CD14-positive monocyte (primary cell): Measurements from ENCODE around the gene SLC2A4RG. TPM values are rescaled to one million over a fixed set of nuclear protein-coding genes. Genes with fewer than 3 reads are reported as not detected.

ENCODE experiments used
- DNase-seq, 3 donors: peaks; one replicate each; pipeline ENCODE4 v3.0.0-alpha.2; 2011 to 2022
- H2AFZ ChIP-seq: 2 replicates; pipeline ENCODE4 v1.6.0; 2012; ENCODE audit warnings: mild to moderate bottlenecking, low read depth, low read length, inconsistent platforms; ENCODE audit not compliant: insufficient read depth, poor library complexity, severe bottlenecking
- H3K27ac ChIP-seq, 2 donors: 1 replicate in 1 of 2; 2 replicates in 1 of 2; pipeline ENCODE4 v1.5.1; 2012 to 2013; ENCODE audit warnings: low read length in 2 of 2, control low read depth in 1 of 2, inconsistent platforms in 1 of 2, low read depth in 1 of 2, mild to moderate bottlenecking in 1 of 2
- H3K27me3 ChIP-seq, 2 donors: one replicate each; pipeline versions ENCODE4 v1.6.0 to v1.6.1; 2011 to 2013; ENCODE audit warnings: low read length in 2 of 2; ENCODE audit not compliant: control insufficient read depth in 2 of 2, insufficient read depth in 2 of 2
- H3K36me3 ChIP-seq, 2 donors: replicated peaks in 1 of 2; 1 replicate in 1 of 2; 2 replicates in 1 of 2; pipeline versions ENCODE4 v1.5.1 to v1.6.1; 2012 to 2013; ENCODE audit warnings: low read length in 2 of 2, control low read depth in 1 of 2, inconsistent platforms in 1 of 2, mild to moderate bottlenecking in 1 of 2; ENCODE audit not compliant: insufficient read depth in 2 of 2, control insufficient read depth in 1 of 2
- H3K4me1 ChIP-seq, 2 donors: 1 replicate in 1 of 2; 2 replicates in 1 of 2; pipeline versions ENCODE4 v1.5.1 to v1.6.1; 2012 to 2013; ENCODE audit warnings: low read length in 2 of 2, control low read depth in 1 of 2, inconsistent platforms in 1 of 2, mild to moderate bottlenecking in 1 of 2, moderate library complexity in 1 of 2; ENCODE audit not compliant: insufficient read depth in 2 of 2, control insufficient read depth in 1 of 2
- H3K4me2 ChIP-seq: replicated peaks from 2 replicates; pipeline ENCODE3; 2012; ENCODE audit warnings: low read length, moderate library complexity, mild to moderate bottlenecking; ENCODE audit not compliant: poor library complexity, severe bottlenecking; ENCODE audit errors: extremely low read depth
- H3K4me3 ChIP-seq, 3 experiments: fragments of 200-600 bp in 1 of 3; sonication (generic) in 1 of 3; replicated peaks in 1 of 3; 1 replicate in 2 of 3; 2 replicates in 1 of 3; pipeline ENCODE4 v1.5.1; 2011 to 2013; ENCODE audit warnings: low read length in 3 of 3, mild to moderate bottlenecking in 3 of 3, control low read depth in 2 of 3, low read depth in 2 of 3, inconsistent platforms in 1 of 3, moderate library complexity in 1 of 3
- H3K79me2 ChIP-seq: 2 replicates; pipeline ENCODE4 v1.6.0; 2012; ENCODE audit warnings: mild to moderate bottlenecking, control low read depth, inconsistent platforms, low read length, moderate library complexity; ENCODE audit not compliant: insufficient read depth
- H3K9ac ChIP-seq: 2 replicates; pipeline ENCODE4 v1.6.0; 2017; ENCODE audit warnings: low read length, mild to moderate bottlenecking; ENCODE audit not compliant: insufficient read depth, poor library complexity, severe bottlenecking
- H3K9me3 ChIP-seq, 2 donors: replicated peaks in 1 of 2; 1 replicate in 1 of 2; 2 replicates in 1 of 2; pipeline versions ENCODE4 v1.5.1 to v1.6.1; 2012 to 2013; ENCODE audit warnings: low read length in 2 of 2, control low read depth in 1 of 2; ENCODE audit not compliant: control insufficient read depth in 1 of 2, insufficient read depth in 1 of 2
- H4K20me1 ChIP-seq: 2 replicates; pipeline ENCODE4 v1.6.0; 2012; ENCODE audit warnings: mild to moderate bottlenecking, low read length, control low read depth, moderate library complexity; ENCODE audit not compliant: insufficient read depth
- H3K27ac Mint-ChIP-seq, 7 donors: one replicate each; pipeline ENCODE4 v1.8.0; 2020; ENCODE audit warnings: mild to moderate bottlenecking in 7 of 7, mixed read lengths in 7 of 7, moderate library complexity in 6 of 7, inconsistent platforms in 2 of 7
- H3K27me3 Mint-ChIP-seq, 3 donors: one replicate each; pipeline ENCODE4 v1.8.0; 2021 to 2022; ENCODE audit warnings: low read depth in 3 of 3, mild to moderate bottlenecking in 3 of 3, mixed read lengths in 3 of 3, moderate library complexity in 3 of 3, inconsistent platforms in 1 of 3
- H3K36me3 Mint-ChIP-seq, 2 donors: one replicate each; pipeline ENCODE4 v1.8.0; 2020; ENCODE audit warnings: mixed read lengths in 2 of 2, inconsistent platforms in 1 of 2, mild to moderate bottlenecking in 1 of 2
- H3K4me1 Mint-ChIP-seq: one replicate; pipeline ENCODE4 v1.8.0; 2020; ENCODE audit warnings: mild to moderate bottlenecking, mixed read lengths
- H3K4me3 Mint-ChIP-seq, 2 donors: one replicate each; pipeline ENCODE4 v1.8.0; 2020; ENCODE audit warnings: mild to moderate bottlenecking in 2 of 2, mixed read lengths in 2 of 2, moderate library complexity in 1 of 2
- H3K9me3 Mint-ChIP-seq, 7 donors: one replicate each; pipeline ENCODE4 v1.8.0; 2020 to 2022; ENCODE audit warnings: mixed read lengths in 7 of 7, mild to moderate bottlenecking in 6 of 7, moderate library complexity in 6 of 7, inconsistent platforms in 2 of 7
- WGBS: methylation state at CpG from one replicate; pipeline ENCODE4 v1.1.5; 2013; ENCODE audit warnings: missing lambda C conversion rate; ENCODE audit not compliant: insufficient coverage; 5-methylcytosine and 5-hydroxymethylcytosine counted together
- intact Hi-C, 2 donors: fragments of 100-400 bp; cut with micrococcal nuclease; formaldehyde crosslinking; loops; one replicate each; pipeline versions ENCODE4 v1.15.0 to v1.15.1; 2023
- polyA plus RNA-seq, 3 donors: library from polyadenylated mRNA; depleted of rRNA in 1 of 3; unstranded in 2 of 3; stranded (reverse) in 1 of 3; fragments of 300-500 nt in 2 of 3; fragments of >200 nt in 1 of 3; fragmentation: Illumina TruSeq in 2 of 3; gene quantifications; 1 replicate in 2 of 3; 2 replicates in 1 of 3; pipeline ENCODE4 v1.2.3, GENCODE V29; 2012 to 2021
- TF ChIP-seq, protein P1 (sequence below): fragments of 200-600 bp; IDR thresholded peaks from one replicate; pipeline ENCODE4 v1.8.0; 2022; ENCODE audit warnings: antibody characterized with exemption, mild to moderate bottlenecking

The SLC2A4RG gene
- polyA plus RNA-seq, 3 donors: 0.46 to 21.0 (median 1.5) TPM

- Mint-ChIP-seq H3K4me3 (no peak overlapping the region), H3K36me3 (peaks cover 56 to 81% of the 10 kb centered on the region in 2 donors), H3K9me3 (peaks cover 5 to 22% (median 16%) of the 10 kb centered on the region in 7 donors), H3K27me3 (peaks cover 0 to 2% (median 1%) of the 10 kb centered on the region in 3 donors), H3K27ac (peak overlapping the region in 1 of 7 donors; percentile 41), H3K4me1 (peaks cover 24% of the 10 kb centered on the region)
- no peak overlapping the region for H3K27ac ChIP-seq
- H2AFZ ChIP-seq: no peak overlapping the region
- H3K9ac ChIP-seq: no peak overlapping the region
- no peak for DNase-seq
- H3K4me3 ChIP-seq: no peak overlapping the region
- H3K9me3 ChIP-seq: peaks cover 9 to 16% of the 10 kb centered on the region in 2 donors
- no CpG with 5 or more reads among the region's 1 CpG for WGBS
- TF ChIP-seq, protein P1, sequence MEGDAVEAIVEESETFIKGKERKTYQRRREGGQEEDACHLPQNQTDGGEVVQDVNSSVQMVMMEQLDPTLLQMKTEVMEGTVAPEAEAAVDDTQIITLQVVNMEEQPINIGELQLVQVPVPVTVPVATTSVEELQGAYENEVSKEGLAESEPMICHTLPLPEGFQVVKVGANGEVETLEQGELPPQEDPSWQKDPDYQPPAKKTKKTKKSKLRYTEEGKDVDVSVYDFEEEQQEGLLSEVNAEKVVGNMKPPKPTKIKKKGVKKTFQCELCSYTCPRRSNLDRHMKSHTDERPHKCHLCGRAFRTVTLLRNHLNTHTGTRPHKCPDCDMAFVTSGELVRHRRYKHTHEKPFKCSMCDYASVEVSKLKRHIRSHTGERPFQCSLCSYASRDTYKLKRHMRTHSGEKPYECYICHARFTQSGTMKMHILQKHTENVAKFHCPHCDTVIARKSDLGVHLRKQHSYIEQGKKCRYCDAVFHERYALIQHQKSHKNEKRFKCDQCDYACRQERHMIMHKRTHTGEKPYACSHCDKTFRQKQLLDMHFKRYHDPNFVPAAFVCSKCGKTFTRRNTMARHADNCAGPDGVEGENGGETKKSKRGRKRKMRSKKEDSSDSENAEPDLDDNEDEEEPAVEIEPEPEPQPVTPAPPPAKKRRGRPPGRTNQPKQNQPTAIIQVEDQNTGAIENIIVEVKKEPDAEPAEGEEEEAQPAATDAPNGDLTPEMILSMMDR: no peak
- peaks cover 73% of the 10 kb centered on the region for H4K20me1 ChIP-seq
- H3K27me3 ChIP-seq: no peaks in the 10 kb centered on the region
- peaks cover 33 to 60% of the 10 kb centered on the region in 2 donors for H3K36me3 ChIP-seq
- H3K4me1 ChIP-seq: peaks cover 14 to 18% of the 10 kb centered on the region in 2 donors
- H3K4me2 ChIP-seq: no peak overlapping the region
- intact Hi-C loops: no loop called here
- H3K79me2 ChIP-seq: peaks cover 94% of the 10 kb centered on the region
Observed at GRCh38 chr20:63712191-63712590, 27.4 kb upstream of the SLC2A4RG start.

GRCh38 chr20:63714858-63715257, 24.7 kb upstream of the SLC2A4RG start:
- Histone ChIP-seq H3K4me3 (no peak overlapping the region), H3K4me2 (no peak overlapping the region), H2AFZ (no peak overlapping the region), H3K27me3 (no peaks in the 10 kb centered on the region), H3K36me3 (peaks cover 38 to 83% of the 10 kb centered on the region in 2 donors), H3K4me1 (no peaks in the 10 kb centered on the region), H3K27ac (no peak overlapping the region), H3K79me2 (peaks cover 95% of the 10 kb centered on the region), H3K9ac (no peak overlapping the region), H4K20me1 (peaks cover 82% of the 10 kb centered on the region), H3K9me3 (peaks cover 14 to 25% of the 10 kb centered on the region in 2 donors)
- peaks cover 0 to 2% (median 1%) of the 10 kb centered on the region in 3 donors for H3K27me3 Mint-ChIP-seq
- peaks cover 12% of the 10 kb centered on the region for H3K4me1 Mint-ChIP-seq
- no peak overlapping the region for H3K27ac Mint-ChIP-seq
- WGBS: 100% methylated on average over 2 of the region's 5 CpGs
- H3K9me3 Mint-ChIP-seq: peaks cover 11 to 35% (median 26%) of the 10 kb centered on the region in 7 donors
- TF ChIP-seq, protein P1: no peak
- peaks cover 64 to 95% of the 10 kb centered on the region in 2 donors for H3K36me3 Mint-ChIP-seq
- DNase-seq: no peak
- intact Hi-C loops: no loop called here
- no peak overlapping the region for H3K4me3 Mint-ChIP-seq
